Transverse colon (tissue), 4 donors: ENCODE data around the gene TAF3.

Experiments
- CTCF ChIP-seq, 5 experiments: fragments of 200-600 bp in 3 of 5; fragments of 450-650 bp in 2 of 5; sonication (generic) in 3 of 5; IDR thresholded peaks; 1 replicate in 2 of 5; 2 replicates in 3 of 5; pipeline ENCODE4 v1.5.1; 2016 to 2017; ENCODE audit warnings: antibody characterized with exemption in 5 of 5, inconsistent platforms in 3 of 5, mild to moderate bottlenecking in 2 of 5, moderate library complexity in 1 of 5
- EP300 ChIP-seq: sonication (generic); formaldehyde crosslinking; IDR thresholded peaks from one replicate; pipeline ENCODE4 v1.6.1; 2017; ENCODE audit warnings: antibody characterized with exemption, low read depth
- POLR2AphosphoS5 ChIP-seq, 3 donors: sonication (generic); formaldehyde crosslinking; IDR thresholded peaks; one replicate each; pipeline ENCODE4 v1.6.1; 2016; ENCODE audit warnings: antibody characterized with exemption in 3 of 3

DNA sequence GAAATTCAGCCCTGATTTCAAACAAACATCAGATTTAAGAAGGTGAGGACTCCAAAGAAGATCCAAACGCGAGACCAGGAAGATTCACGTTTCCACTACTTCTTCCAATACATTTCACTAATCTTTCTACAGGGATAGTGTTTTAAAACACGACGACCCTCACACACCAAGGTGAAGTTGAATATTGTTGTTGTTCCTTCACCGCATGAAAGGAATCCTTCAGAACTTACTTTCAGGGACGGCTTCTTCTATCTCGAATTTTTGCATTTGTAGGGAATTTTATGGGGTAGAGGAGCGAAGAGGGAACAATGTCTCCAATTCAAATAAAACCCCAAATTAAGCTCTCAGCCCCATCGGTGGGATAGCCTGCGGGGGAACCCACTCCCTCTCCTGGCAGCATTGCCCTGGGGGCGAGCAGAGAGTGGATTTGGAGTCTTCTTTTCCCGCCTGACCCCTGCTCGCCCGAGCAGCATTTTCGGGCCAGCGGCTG lies 234.7 kb downstream of the TAF3 start:
- TF ChIP-seq EP300 (no peak), POLR2AphosphoS5 (IDR thresholded peaks at IDR 0.05) (no peak), CTCF (IDR thresholded peaks at IDR 0.05) (peak in 2 of 5 experiments; percentile 62 to 63)
